Fibroblast of skin of left biceps (primary cell): ENCODE measurements around the gene TAL2.
"Not testable (repeated sequence)": the region's sequence is repeated elsewhere in the genome, so short reads cannot be mapped to it uniquely, and the experiment has no call there.

Experiments used
- DNase-seq, 2 experiments: peaks; one replicate each; pipeline ENCODE4 v3.0.0-alpha.2; 2013; ENCODE audit warnings: low read depth in 2 of 2

The TAL2 gene

DNA sequence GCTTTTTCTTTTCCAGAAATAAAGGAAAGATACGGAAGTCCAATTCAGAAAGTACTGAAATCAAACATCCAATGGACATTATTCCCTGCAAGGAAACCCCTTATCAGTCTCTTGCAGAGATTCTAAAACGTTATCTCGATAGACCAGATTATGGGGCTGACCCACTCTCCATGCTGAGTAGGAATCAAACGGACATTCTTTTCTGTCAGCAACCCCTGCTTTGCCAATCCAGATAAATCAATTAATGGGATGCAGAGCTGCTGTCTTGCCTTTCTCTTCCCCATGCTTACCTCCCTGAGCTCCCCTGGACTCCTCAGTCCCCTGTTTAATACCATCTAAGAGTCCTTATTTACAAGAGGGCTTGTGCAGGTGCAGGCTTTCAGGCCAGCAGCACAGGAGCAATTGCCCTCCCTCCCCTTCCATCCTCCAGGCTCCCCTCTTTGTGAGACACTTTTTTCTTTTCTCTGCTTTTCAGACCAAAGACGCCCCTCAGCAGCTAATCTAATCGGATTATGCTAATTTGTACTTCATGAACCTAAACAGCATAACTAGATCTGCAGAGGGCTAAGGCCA lies 14.2 kb downstream of the TAL2 start:
- no peak for DNase-seq

DNA sequence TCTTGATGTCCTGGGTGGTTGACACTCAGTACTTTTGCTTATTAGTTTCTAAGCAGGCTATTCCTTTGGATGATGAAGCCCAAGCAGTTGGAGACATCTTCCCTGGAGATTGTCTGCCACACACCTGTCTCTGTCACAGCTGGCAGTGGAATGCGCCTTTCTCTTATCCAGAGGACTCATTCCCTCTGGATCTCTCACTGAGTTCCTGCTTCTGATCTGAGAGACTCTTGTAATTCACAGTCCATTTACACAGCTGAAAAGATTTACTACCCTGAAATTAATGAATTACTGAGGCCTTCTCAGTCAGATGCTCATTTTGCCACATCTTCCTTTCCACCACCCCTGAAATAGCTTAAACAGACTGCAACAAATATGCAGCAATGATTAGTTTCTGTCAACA lies 15.9 kb downstream of the TAL2 start:
- no peak for DNase-seq

GRCh38 chr9:105678781-105679180 lies 16.5 kb downstream of the TAL2 start:
- no peak for DNase-seq

- no peak for DNase-seq
Observed at GRCh38 chr9:105679257-105680022, 17.2 kb downstream of the TAL2 start.

DNA sequence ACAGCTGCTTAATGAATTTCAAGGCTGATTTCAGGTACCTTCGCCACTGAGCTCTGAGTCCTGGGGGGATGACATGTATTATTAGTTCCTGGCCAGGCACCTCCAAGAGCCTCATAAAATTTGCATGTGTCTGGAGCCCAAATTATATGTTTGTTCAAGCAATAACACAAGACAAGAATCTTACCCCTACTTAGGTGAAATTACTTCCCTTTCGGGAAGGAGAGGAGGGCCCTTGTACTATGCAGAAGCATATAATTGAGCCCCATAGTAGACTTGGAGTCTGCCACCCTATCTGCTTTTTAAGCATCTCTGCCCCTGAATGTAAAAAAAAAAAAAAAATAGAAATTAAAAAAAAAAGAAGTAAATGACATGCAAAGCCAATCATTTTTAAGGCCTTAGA lies 19.1 kb downstream of the TAL2 start:
- DNase-seq: no peak

- DNase-seq: no peak
Observed at GRCh38 chr9:105681724-105682123, 19.5 kb downstream of the TAL2 start.

- no peak for DNase-seq
Observed at GRCh38 chr9:105683688-105684275, 21.5 kb downstream of the TAL2 start.

DNA sequence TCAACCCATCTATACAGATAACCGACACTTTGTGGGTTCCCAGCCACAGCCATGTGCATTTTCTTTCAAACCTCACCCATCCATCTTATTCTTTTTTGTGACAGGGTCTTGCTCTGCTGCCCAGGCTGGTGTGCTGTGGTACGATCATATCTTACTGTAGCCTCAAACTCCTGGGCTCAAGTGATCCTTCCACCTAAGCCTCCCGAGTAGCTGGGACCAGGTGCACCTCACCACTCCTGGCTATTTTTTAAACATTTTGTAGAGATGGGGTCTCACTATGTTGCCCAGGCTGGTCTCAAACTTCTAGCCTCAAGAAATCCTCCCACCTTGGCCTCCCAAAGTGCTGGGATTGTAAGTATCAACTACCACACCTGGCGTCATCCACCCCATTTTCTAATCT lies 24.7 kb downstream of the TAL2 start:
- no peak for DNase-seq

- no peak for DNase-seq
Observed at GRCh38 chr9:105690742-105691141, 28.5 kb downstream of the TAL2 start.

GRCh38 chr9:105693435-105694189 lies 31.4 kb downstream of the TAL2 start:
- no peak for DNase-seq

DNA sequence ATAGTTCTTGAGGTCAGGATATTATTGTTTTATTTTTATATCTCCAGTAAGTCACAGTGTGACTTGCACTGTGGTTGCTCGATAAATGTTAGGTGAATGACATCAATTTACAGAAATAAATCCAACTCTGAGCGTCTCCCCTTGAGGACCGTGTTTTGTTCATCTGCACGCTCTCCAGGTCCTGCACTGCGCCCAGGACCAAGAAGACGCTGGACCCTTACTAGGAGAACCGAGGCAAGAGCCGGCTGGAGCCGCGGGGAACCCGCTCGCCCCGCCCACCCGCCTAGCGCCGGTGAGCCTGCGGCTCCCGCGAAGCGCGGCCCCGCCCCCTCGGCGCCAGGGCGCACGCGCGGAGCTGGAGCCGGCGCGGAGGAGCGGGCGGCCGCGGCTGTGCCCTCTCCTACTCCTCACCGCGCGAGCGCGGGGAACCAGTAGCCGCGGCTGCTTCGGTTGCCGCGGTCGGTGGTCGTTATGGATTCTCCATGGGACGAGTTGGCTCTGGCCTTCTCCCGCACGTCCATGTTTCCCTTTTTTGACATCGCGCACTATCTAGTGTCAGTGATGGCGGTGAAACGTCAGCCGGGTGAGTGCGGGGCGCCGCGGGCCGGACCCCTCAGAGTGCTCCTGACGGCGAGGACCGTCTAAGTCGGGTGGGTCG lies 32.1 kb downstream of the TAL2 start, which contains the start of gene TMEM38B:
TSS of gene TMEM38B (plus strand) at position 352 of the 658 bp plus-strand sequence. CDS start at position 472, 120 bp downstream.
- peak; percentile 24 to 33 for DNase-seq

DNA sequence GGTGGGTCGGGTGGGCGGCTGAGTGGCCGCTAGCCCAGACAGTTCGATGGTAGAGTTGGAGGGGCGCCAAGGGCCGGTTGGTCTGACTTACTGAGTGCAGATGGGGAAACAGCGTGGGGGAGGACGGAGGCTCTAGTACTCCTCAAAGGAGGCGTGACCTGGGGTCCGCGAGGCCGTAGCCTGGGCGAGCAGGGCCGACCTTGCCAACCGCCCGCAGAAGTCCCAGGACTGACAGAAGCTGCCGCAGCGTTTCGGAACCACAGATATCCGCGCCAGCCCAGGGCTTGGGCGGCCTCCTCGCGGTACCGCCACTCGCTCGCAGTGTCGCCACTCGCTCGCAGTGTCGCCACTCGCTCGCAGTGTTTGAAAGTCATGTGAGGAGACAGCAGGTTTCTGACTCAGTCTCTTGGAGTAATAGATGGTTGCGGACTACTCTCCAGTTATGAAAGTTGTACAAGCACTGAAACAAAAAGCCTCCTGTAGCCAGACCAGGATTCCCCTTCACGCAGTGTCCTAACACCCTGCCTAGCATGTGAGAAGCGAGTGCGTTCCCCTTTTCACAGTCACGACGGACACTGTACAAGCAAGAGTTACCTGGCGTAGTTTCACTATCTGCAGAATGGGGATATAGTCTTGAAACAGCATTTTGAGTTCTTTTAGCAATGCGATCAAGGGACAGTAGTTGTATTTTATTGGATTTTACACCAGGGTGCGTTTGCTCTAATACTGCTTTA lies 32.8 kb downstream of the TAL2 start:
- DNase-seq: no peak

GRCh38 chr9:105696219-105696793 lies 34.0 kb downstream of the TAL2 start:
- no peak for DNase-seq

DNA sequence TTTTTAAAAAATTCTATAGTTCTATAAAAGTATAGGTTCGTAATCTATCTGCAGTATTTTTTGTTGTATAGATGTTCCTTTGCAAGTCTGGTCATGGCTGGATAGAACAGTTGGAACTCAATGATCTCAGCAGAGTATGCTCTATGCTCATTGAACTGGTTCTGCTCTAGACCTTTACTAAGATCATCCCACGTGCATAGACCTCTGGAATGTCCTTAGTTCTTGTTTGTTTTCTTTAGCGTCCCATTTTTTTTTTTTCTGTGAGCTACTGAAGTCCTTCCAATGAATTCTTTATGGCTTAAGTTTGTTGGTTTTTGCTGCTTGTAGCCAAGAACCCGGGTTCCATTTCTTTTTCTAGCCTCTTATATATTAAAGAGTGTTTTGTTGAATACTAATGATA lies 35.6 kb downstream of the TAL2 start:
- DNase-seq: no peak

GRCh38 chr9:105698348-105698870 lies 36.2 kb downstream of the TAL2 start:
- DNase-seq: no peak

GRCh38 chr9:105700668-105701067 lies 38.4 kb downstream of the TAL2 start:
- no peak for DNase-seq

DNA sequence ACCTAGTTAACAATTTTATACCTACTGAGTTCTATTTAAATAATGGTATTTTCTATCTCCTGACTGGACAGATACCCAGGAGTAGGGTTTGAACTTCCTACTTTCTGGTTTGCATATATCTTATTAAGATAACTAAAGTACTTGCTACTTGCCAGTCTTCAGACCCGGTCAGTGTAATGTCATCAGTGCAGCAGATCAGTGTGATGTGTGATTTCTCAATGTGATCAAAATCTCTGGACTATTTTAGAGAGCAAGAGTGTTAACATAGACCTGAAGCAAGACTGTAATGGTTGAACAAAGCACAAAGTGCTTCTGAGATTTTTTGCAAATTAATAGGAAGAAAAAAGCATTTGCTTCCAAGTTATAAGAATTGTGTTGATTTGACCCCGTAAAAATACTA lies 38.9 kb downstream of the TAL2 start:
- no peak for DNase-seq

GRCh38 chr9:105702207-105702606 lies 40.0 kb downstream of the TAL2 start:
- no peak for DNase-seq

- not testable (repeated sequence) for DNase-seq
Observed at GRCh38 chr9:105703638-105704037, 41.4 kb downstream of the TAL2 start.

DNA sequence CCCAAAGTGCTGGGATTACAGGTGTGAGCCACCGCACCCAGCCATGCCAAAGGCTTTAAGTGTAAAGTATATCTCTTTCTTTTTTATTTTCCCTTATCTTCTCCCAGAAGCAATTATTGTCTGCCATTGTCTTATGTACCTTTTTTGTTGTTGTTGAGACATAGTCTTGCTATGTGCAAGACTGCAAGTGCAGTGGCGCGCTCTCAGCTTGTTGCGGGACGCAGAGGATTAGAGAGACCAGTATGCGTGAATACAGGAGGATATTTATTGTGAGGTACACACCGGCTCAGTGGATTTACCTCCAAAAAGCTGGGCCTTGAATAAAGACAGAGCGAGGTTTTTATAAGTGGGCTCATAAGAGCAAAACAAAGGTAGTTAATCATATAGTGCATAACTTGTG lies 43.9 kb downstream of the TAL2 start:
- DNase-seq: no peak

DNA sequence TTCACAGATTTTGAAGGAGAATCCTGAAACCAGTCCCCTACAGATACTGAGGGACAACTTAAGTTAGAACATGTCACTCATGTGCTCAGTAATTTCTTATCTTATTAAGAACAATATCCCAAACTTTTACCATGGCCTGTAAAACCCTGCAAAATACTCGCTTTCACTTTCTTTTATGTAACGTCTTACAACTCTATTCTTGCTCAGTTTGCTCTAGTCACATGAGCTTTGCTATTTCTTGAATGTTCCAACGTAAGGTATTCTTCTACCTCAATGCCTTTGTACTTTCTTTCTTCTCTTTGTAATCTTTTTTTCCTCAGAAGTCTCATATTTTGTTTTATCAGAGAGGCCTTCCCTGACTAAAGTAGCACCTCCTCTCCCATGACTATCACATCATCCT lies 46.1 kb downstream of the TAL2 start:
- DNase-seq: no peak
